Hindlimb muscle (tissue), 1 donor: ENCODE results near the gene CPLX4. TPM values are rescaled to one million over a fixed set of nuclear protein-coding genes. Genes with fewer than 3 reads are reported as not detected.
"Not testable (repeated sequence)": the region's sequence is repeated elsewhere in the genome, so short reads cannot be mapped to it uniquely, and the experiment has no call there.

ENCODE experiments used
- DNase-seq: peaks from one replicate; pipeline ENCODE4 v3.0.0-alpha.2; 2013
- polyA plus RNA-seq: library from polyadenylated mRNA; unstranded; fragments of 120-200 nt; gene quantifications from one replicate; pipeline ENCODE4 v1.2.1, GENCODE V29; 2013; ENCODE audit not compliant: insufficient read length

Gene CPLX4
- polyA plus RNA-seq, 1 donor: not detected

DNA sequence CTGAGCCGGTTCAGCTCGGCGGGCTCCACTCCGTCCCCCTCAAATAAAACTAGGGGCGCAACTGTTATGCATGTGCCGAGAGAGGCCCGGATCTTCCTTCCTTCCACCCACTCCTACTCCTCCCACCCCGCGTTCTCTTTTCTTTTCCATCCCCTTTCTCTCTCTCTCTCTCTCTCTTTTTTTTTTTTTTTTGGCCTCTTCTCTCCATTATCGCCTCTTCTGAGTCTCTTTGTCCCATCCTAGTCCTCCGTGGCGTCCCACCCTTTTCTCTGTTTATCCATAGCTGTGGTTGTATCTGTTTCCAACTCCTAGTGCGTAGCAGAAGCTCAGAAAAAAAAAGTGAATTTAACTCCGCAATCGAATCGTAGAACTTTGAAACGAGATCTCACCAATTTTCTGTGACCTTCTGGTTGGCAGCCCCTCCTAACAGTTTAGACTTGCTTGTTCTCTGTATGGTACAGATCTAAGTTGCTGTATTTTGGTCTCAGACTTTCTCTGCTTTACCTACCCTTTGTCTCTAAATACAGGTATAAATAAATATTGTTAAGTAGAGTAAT lies 48.8 kb downstream of the CPLX4 start:
- DNase-seq: no peak

DNA sequence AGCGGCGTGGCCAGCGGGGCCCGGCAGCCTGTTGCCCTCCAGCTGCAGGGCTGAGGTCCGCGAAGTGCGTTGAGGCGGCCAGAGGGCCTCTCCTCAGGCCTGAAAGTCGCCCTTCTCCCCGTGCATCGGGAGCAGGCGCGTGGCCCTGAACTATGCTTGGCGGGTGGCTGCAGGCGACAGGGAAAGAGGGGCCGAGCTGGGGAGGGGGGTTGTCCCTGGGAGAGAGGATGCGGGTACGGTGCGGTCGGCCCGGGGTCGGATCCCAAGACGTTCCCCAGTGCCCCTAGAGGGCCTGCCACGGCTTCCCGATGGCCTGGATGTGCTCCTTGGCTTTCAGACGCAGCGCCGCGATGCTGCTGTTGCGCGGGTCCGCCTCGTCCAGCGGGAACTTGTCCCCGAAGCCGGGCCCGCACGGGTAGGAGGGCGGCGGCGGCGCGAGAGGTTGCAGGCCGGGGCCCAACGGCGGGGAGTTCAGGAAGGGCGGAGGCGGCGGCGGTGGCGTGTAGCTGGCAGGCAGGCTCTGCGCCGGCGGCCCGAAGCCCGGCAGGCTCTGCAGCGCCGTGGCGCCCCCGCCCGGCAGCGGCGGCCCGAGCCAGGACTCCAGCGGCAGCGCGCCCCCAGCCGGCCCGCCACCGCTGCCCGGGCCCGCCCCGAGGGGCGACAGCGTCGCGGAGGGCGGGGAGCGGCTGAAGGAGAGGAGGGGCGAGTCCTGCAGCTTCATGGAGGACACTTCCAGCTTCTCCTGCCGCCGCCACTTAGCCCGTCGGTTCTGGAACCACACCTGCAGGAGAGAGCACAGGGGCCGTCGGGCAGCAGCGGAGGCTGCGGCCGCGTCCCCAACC lies 49.5 kb downstream of the CPLX4 start:
- no peak for DNase-seq

DNA sequence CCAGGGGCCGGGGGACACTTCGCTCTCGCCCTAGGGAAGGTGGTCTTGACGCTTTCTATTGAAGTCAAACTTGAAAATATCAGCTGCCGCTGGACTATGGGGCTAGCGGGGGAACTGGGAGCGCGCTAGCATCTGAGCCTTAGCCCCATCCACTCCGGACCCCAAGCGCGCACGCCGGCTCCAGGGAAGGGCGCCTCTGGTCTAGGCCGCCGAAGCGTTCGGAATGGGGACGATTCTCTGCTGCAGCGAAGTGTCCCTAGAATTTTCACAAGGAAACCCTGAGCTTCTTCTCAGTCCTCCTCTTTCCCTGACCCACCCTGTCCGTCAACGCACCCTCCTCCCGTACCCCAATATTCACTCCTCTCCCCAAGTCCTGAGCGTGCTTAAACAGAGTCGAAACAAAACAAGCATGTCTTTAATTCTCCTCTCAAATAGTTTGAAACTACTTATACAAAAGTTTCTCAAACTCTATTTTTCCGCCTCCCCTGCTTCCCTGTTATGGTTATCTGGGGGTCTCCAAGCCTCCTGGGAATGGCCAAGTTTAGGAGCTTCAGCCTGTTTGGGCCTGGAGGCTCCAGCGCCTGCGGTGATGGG lies 50.2 kb downstream of the CPLX4 start:
- DNase-seq: no peak

DNA sequence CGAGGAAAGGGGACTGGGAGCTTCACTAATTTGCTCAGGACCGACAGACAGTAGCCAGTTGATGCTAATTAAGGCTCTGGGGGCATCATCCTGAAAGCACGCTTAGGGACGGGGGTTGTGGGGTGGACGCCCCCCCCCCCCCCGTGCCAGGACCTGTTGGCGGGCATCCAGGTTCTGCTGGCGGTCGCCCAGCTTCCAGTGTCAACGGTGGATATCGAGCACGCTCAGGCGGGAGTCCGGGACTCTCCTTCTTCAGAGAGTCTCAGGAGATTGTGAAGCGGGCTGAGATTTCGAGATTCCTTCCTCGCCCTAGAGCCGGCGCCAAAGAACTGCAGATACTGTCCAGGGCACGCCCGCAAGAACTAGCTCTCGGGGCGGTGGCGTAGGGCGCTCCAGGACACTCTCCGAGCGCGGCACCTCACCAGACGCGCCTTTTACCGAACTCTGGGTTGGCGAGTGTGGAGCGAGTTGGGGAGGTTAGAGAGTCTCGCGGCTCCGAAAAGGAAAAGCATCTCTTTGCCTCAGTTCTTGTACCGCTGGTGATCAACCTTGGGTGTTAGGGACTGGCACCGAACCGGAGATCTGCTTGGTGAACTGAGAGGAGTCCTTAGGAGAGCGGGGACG lies 50.8 kb downstream of the CPLX4 start:
- DNase-seq: no peak

DNA sequence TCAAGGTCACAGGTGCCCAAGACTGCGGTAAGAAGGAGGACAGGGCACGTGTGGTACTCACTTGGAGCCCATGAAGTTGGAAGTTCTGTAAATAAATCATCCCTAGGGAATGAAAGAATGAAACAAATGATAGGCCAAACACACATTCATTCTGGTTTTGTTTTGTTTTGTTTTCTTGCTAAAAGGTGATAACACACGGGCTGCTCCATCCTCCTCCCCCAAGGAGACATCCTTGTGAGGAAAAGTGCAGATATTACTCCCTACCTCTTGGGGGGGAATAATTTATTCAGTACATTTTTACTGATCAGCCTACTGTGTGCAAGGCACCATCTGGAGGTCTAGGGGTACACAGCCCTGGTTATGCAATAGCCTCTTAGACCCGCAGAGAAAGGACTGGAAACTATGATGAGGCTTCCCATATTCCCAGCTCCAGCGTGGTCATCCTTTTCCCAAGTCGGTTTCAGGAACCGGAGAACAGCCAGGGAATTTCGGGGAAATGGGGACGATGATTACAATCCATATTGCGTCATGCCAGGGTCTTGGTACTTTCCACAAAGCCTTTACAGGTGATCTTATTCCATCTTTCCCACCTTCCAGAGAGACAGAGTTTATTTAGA lies 51.5 kb downstream of the CPLX4 start:
- DNase-seq: no peak

DNA sequence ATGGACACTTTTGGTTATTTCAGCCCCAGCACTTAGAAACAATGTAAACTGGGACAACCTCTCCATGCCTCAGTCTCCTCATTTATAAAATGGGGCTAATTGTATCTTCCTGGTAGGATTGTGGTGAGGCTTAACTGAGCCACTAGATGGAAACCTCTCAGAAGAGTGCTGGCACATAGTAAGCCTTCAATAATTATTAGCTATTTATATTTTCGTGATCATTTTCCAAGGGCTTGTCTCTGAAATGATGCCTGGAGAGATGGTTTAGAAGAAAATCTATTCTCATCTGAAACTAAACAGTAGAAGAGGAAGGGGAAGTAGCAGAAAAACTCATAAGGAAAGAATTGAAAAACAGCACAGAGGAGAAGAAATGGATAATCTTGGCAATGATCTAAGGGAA lies 52.0 kb downstream of the CPLX4 start:
- DNase-seq: no peak

DNA sequence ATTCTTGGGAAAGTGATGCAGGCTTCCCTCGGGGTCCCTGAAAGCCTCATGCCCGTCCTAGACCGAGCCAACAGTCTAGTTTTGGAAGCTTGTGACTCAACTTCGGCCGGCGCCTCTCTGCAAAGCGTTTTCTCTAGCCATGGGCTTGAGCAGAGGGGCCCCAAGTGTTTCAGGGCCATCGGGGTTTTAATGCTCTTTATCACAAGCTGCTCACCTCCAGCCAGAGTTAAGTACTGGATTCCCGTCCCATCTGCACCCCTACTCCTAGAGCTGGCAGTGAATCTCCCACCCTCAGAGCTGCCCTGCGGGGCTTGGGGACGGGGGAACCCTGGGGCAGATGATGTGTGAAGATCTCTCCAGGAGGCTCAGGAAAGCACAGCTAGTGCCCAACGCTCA lies 52.5 kb downstream of the CPLX4 start:
- DNase-seq: no peak

DNA sequence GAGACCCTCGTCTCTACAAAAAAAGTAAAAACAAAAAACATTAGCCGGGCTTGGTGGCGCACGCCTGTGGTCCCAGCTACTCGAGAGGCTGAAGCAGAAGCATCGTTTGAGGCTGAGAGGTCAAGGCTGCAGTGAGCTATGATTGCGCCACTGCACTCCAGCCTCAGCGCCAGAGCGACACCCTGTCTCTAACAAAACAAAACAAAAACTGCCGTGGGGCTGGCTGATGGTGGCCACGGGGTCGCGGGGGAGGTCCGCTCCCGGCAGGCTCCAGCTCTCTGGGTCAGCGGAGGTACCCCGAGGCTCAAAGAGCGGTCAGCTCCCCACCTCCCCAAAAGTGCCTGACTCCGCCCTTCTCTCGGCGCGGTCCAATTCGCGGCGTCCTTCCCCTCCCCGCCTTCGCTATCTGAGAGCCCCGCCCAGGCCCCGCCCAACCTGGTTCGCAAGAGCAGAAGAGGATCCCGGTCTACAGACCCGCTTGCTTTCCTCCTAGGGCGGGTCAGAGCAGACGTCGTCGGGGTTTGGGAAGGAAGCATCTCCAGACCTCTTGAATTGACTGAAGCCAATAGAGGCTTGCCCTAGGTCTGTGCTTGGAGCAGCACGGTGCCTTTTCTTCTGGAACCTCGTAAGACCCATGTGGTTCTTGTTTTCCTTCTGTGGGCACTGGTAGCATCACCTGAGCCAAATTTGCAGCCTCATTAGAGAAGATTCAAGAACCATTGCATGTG lies 53.0 kb downstream of the CPLX4 start:
- DNase-seq: no peak

DNA sequence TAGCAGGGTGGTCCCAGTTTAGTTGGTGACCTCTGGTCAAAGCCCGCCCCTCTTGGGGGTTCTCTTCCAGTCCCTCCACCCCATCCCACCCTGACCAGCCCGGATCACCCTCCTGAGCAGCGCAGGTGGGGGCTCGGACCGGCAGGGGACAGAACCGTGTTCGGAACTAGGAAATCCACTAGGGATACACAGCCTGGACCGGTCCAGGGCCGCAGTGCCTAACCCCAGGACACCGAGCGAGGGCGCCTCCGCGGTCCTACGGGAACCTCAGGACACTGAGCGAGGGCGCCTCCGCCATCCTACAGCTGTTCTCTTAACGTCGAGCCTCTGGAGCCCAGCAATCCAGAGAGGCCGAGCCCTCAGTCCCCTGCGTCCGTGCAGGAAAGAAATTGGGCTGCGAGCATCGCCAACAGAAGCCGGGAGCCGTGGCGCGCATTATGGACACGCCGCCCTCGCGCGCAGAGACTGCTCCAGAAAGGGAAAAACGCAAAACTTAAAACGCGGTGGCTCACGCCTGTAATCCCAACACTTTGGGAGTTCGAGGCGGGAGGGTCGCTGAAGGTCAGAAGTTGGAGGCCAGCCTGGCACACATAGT lies 53.7 kb downstream of the CPLX4 start:
- DNase-seq: no peak

DNA sequence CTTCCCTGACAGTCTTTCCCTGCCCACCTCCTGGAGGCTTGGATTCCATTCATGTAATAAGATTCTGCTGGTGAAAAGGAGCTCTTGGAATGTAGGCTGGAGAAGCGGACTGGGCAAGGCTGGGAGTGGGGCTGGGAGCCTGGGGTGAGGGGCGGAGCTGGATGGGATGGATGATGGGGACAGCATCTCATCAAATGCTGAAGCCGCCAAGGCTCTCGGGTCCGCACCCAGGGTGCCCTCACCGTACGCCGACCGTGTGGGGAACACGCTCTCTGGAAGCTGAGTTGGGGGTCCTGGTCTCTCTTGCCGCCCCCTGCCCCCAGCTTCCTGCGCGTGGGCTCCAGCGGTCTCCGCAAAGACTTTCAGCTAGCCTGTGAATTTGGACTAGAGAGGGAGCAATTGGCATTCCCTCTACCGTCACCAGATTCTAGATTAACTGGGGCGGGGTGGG lies 54.3 kb downstream of the CPLX4 start:
- no peak for DNase-seq

DNA sequence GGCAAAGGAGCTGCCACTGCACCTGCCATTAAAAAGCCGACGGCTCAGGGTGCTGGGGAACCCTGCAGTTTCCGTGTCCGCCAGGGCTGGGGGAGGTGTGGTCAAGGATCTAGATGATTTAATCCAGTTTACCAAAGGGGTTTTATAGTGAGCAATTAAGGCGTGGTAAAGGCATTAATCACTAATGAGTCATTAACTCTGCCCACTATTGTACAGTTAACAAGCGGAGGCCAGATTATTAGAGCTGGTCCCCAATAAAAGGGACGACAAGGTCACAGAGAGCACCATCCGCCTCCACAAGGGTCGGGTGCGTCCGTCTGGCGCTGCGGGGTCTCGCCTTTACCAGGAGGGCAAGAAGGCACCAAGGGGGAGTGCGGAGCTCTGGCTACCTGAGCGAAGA lies 54.8 kb downstream of the CPLX4 start:
- DNase-seq: no peak

DNA sequence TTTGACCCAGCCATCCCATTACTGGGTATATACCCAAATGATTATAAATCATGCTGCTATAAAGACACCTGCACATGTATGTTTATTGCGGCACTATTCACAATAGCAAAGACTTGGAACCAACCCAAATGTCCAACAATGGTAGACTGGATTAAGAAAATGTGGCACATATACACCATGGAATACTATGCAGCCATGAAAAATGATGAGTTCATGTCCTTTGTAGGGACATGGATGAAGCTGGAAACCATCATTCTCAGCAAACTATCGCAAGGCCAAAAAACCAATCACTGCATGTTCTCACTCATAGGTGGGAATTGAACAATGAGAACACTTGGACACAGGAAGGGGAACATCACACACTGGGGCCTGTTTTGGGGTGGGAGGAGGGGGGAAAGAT lies 56.2 kb downstream of the CPLX4 start:
- not testable (repeated sequence) for DNase-seq

DNA sequence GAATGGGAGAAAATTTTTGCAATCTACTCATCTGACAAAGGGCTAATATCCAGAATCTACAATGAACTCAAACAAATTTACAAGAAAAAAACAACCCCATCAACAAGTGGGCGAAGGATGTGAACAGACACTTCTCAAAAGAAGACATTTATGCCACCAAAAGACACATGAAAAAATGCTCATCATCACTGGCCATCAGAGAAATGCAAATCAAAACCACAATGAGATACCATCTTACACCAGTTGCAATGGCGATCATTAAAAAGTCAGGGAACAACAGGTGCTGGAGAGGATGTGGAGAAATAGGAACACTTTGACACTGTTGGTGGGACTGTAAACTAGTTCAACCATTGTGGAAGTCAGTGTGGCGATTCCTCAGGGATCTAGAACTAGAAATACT lies 56.6 kb downstream of the CPLX4 start:
- DNase-seq: not testable (repeated sequence)

DNA sequence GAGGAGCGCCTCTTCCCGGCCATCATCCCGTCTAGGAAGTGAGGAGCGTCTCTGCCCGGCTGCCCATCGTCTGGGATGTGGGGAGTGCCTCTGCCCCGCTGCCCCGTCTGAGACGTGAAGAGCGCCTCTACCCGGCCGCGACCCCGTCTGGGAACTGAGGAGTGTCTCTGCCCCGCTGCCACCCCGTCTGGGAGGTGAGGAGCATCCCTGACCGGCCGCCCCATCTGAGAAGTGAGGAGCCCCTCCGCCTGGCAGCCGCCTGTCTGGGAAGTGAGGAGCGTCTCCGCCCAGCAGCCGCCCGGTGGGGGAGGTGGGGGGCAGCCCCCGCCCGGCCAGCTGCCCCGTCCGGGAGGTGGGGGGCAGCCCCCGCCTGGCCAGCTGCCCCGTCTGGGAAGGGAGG lies 63.0 kb downstream of the CPLX4 start:
- not testable (repeated sequence) for DNase-seq

DNA sequence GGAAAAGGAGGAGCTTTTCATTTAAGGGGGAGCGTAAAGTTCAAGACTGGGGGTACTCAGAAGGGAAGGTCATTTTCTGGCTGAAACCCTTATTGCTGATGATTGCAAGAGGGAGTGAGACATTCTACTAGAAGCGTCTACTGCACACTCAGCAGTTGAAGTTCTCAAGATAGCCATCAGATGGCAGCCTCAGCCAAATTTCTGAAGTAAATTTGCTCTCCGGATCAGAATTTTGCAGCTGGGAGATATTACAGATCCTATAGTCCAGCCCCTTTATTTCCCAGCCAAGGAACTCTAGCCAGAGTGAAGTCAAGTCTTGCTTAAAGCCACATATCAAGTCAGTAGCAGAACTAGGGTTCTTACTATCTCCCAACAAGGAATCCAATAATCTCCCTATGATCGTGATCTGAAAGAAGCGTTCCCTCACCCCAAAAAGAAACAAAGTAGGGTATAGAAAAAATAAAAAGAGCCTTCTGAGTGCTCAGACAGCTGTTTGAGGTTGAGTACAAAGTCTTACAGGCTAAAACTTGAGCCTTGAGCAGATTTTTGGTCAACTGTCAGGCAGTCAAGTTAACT lies 69.2 kb downstream of the CPLX4 start:
- peak; percentile 89 for DNase-seq

DNA sequence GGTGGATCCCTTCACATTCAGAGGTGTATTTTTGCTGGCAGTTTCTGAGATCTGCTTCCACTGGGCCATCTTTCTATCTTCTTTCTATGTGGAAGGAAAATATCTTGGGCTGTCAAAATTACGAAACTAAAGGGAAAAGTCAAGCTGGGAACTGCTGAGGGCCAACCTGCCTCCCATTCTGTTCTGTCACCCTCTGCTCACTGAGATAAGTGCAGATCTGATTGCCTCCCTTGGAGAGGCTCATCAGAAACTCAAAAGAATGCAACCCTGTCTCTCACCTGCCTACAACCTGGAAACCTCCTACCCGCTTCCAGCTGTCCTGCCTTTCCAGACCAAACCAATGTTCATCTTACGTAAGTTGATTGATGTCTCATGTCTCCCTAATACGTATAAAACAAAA lies 71.7 kb downstream of the CPLX4 start:
- DNase-seq: no peak

Other genes with a start within 250 kb of the CPLX4 start
- gene SEC11C, start 178.8 kb downstream of the CPLX4 start, polyA plus RNA-seq: 8.0 TPM
- gene GRP, start 98.5 kb downstream of the CPLX4 start, polyA plus RNA-seq: not detected
- gene RAX, start 45.2 kb downstream of the CPLX4 start, polyA plus RNA-seq: not detected
- gene LMAN1, start 40.6 kb upstream of the CPLX4 start, polyA plus RNA-seq: 55.0 TPM